Common myeloid progenitor, CD34-positive (primary cell): ENCODE results near the gene TRMT61A.
A peak's percentile ranks its signal among the peaks of the same experiment; 100 is the strongest.

Source experiments
- CTCF ChIA-PET: fragments of 350-600 bp; sonication (Branson Sonifier 250); formaldehyde crosslinking; loops from one replicate; lab custom pipeline; 2021; ENCODE audit warnings: antibody characterized with exemption; lab: Charles Lee
- POLR2A ChIA-PET: fragments of 350-600 bp; sonication (Branson Sonifier 250); formaldehyde crosslinking; loops from one replicate; lab custom pipeline; 2021; ENCODE audit warnings: antibody characterized with exemption; lab: Charles Lee
- DNase-seq, 3 donors: peaks; one replicate each; pipeline versions ENCODE4 v3.0.0 to v3.0.0-alpha.2; 2013
- H3K27ac ChIP-seq, 2 experiments: 1 replicate in 1 of 2; 2 replicates in 1 of 2; pipeline ENCODE4 v1.7.0; 2013; ENCODE audit warnings: inconsistent platforms in 2 of 2, low read length in 2 of 2, mild to moderate bottlenecking in 2 of 2, low read depth in 1 of 2, moderate library complexity in 1 of 2; ENCODE audit not compliant: severe bottlenecking in 2 of 2, insufficient read depth in 1 of 2, poor library complexity in 1 of 2
- H3K27me3 ChIP-seq, 5 experiments: replicated peaks in 2 of 5; 1 replicate in 3 of 5; 2 replicates in 2 of 5; pipeline versions ENCODE4 v1.6.1 to v1.7.0; 2013; ENCODE audit warnings: low read length in 4 of 5, mild to moderate bottlenecking in 2 of 5, moderate library complexity in 2 of 5, inconsistent platforms in 1 of 5; ENCODE audit not compliant: insufficient read depth in 5 of 5, control insufficient read depth in 4 of 5
- H3K36me3 ChIP-seq, 4 experiments: 1 replicate in 2 of 4; 2 replicates in 2 of 4; pipeline versions ENCODE4 v1.6.1 to v1.7.0; 2013; ENCODE audit warnings: low read length in 3 of 4, control low read depth in 1 of 4, mild to moderate bottlenecking in 1 of 4; ENCODE audit not compliant: control insufficient read depth in 4 of 4, insufficient read depth in 4 of 4
- H3K4me1 ChIP-seq, 4 experiments: 1 replicate in 3 of 4; 2 replicates in 1 of 4; pipeline versions ENCODE4 v1.6.1 to v1.7.1; 2013; ENCODE audit warnings: low read length in 3 of 4, mild to moderate bottlenecking in 3 of 4, control low read depth in 1 of 4, inconsistent platforms in 1 of 4, moderate library complexity in 1 of 4; ENCODE audit not compliant: control insufficient read depth in 4 of 4, insufficient read depth in 4 of 4; ENCODE audit errors: control extremely low read depth in 1 of 4
- H3K4me3 ChIP-seq, 7 experiments: 1 replicate in 4 of 7; 2 replicates in 3 of 7; pipeline versions ENCODE4 v1.5.1 to v1.7.0; 2013; ENCODE audit warnings: mild to moderate bottlenecking in 7 of 7, low read length in 6 of 7, moderate library complexity in 6 of 7, inconsistent platforms in 2 of 7, low read depth in 2 of 7, control low read depth in 1 of 7; ENCODE audit not compliant: insufficient read depth in 4 of 7, control insufficient read depth in 1 of 7; ENCODE audit errors: extremely low read depth in 1 of 7
- H3K9me3 ChIP-seq, 5 experiments: 1 replicate in 4 of 5; 2 replicates in 1 of 5; pipeline versions ENCODE4 v1.6.1 to v1.7.1; 2013; ENCODE audit warnings: low read length in 4 of 5, mild to moderate bottlenecking in 2 of 5, inconsistent platforms in 1 of 5, low read depth in 1 of 5, moderate library complexity in 1 of 5; ENCODE audit not compliant: control insufficient read depth in 4 of 5, insufficient read depth in 2 of 5; ENCODE audit errors: control extremely low read depth in 1 of 5
- WGBS: methylation state at CpG from one replicate; pipeline ENCODE4 v1.1.5; 2013; ENCODE audit not compliant: insufficient coverage; 5-methylcytosine and 5-hydroxymethylcytosine counted together

The TRMT61A gene

DNA sequence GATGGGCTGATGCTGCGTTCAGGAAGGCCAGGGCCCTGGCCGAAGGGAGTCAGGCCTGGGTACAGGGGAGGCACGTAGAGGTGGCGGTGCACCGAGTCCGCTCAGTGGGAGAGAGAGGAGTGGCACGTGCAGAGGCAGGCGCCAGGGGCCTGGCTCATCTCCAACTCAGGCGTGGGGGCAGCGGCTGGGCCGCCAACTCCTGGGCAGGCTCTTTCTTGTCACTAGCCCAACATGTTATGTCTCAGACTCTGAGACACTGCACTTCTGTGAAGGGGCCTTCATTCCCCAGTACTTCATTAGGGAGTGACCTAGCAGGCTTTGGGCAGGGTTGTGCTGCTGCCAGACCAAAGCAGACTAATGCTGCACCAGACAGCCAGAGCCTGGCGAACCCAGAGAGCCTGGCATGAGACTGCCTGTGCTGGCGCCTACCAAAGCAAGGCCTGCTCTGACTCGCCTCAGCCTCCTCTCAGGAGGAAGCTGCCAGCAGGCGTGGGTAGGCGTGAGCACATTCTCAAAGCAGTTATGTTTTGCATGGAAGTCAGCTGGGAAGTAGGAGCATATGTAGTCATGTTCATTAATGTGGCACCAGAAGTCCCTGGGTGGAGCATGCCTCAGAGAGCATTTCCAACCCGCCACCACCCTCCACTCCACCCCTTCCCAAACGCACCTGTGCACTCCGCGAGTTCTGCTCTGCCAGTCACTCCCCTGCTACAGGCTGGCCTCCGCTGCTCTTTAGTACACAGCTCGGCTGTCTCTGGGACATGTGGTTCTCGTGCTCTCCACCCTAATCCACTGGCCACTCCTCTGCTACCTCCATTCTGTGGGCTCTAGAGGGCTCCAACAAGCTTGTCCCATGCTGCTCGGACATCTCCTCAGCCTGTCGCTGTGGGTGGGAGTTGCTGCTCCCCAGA lies 16.0 kb upstream of the TRMT61A start:
- ChIA-PET POLR2A (no interaction called here), CTCF (interaction anchor here (1.7 kb wide), 1 partner anchor 12 kb away, joined by 5 read pairs; no protein-coding TSS in a partner anchor)
- Histone ChIP-seq H3K4me3 (no peak overlapping the region), H3K27me3 (no peaks in the 10 kb centered on the region), H3K4me1 (peaks cover 0 to 14% (median 4%) of the 10 kb centered on the region in 4 experiments), H3K9me3 (no peaks in the 10 kb centered on the region), H3K27ac (no peak overlapping the region), H3K36me3 (peaks cover 0 to 18% (median 14%) of the 10 kb centered on the region in 4 experiments)
- WGBS: 87% methylated on average over 23 of the region's 25 CpGs
- peak in 2 of 3 donors; percentile 39 to 53 for DNase-seq

DNA sequence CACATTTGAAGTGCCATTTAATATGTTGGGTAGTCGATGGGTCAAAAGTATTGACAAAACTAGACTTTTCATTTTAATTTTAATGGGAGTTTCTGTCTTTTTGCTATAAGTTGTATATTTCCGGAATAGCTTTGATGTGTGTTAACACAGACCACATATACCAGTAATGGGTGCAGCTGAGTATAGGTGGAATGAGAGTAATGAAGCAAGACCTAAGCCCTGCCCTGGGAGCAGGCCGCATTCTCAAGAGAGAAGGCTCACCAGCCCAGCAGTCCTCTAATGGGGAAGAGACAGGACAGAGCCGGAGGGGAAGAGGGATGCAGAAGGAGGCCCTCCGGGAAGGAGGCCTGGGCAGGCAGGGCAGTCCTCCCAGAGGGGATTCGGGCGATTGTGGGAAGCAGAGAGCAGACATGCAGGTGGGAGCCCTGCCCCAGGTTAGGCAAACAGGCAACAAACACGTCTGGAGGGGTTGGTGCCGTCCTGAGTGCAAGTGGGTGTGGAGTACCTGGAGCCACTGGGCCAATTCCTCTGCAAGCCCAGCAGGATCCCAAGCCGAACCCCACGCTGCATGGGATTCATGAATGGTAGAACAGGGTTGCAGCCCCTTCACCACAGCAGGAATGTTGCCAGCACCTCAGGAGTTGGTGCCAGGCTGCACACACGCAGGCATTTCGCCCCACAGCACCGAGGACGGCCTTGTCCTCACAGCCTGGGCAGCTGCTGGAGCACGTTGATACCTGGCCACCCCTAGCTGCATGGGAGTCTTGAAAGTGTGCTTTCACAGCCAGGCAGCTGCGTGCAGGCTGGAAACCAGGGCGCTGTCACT lies 14.2 kb upstream of the TRMT61A start:
- Histone ChIP-seq H3K4me3 (no peak overlapping the region), H3K4me1 (peaks cover 0 to 32% (median 22%) of the 10 kb centered on the region in 4 experiments), H3K27me3 (no peaks in the 10 kb centered on the region), H3K27ac (no peak overlapping the region), H3K36me3 (peaks cover 0 to 13% (median 9%) of the 10 kb centered on the region in 4 experiments), H3K9me3 (no peaks in the 10 kb centered on the region)
- DNase-seq: no peak
- WGBS: 93% methylated on average over 16 of the region's 18 CpGs
- ChIA-PET POLR2A (no interaction called here), CTCF (interaction anchor here (0.7 to 11.1 kb wide), 5 partner anchors 13 to 31 kb away, joined by 3 to 147 read pairs (median 4); no protein-coding TSS in a partner anchor)

DNA sequence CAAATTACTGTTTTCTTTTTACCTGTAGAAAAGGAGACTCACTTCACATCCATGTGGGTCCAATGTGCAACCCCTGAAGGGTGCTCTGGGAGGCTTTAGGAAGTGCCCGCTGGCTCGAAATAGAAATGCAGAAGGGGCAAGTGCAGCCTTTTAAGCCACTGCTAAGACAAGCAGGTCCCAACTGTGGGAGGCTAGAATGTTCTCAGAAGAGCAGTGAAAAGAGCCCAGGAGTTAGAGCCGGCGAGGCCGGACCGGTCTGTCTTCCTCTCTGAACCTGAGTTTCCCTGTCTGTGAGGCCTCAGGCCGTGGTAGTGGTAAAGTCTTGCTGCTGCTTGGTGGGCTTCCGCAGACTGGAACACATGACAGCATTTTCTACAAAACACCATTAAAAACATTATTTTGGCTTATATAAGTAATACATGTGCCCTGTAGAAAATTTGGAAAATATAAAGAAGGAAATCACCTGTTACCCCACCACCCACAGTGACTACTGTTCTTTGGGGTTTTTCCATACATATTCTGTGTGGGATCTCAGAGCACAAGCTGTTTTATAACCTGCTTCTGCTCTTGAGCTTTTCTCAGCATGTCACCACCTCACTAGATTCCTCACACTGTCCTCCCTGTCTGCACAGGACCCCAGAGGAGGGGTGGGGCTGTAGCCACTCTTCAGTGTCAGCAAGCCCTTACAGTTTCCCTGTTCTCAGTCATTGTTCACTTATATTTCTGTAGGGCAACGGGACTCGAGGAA lies 12.4 kb upstream of the TRMT61A start:
- no peak overlapping the region for H3K4me3 ChIP-seq
- ChIA-PET CTCF (interaction anchor here (1.0 to 11.1 kb wide), 9 partner anchors 8 to 45 kb away, joined by 3 to 147 read pairs (median 5); partner anchors contain the start of gene TRMT61A), POLR2A (no interaction called here)
- H3K36me3 ChIP-seq: peaks cover 0 to 2% (median 0%) of the 10 kb centered on the region in 4 experiments
- no peak overlapping the region for H3K27ac ChIP-seq
- peaks cover 0 to 44% (median 36%) of the 10 kb centered on the region in 4 experiments for H3K4me1 ChIP-seq
- H3K27me3 ChIP-seq: peaks cover 0 to 3% (median 0%) of the 10 kb centered on the region in 5 experiments
- no peak for DNase-seq
- WGBS: 71% methylated on average over 4 of the region's 10 CpGs
- H3K9me3 ChIP-seq: no peaks in the 10 kb centered on the region

DNA sequence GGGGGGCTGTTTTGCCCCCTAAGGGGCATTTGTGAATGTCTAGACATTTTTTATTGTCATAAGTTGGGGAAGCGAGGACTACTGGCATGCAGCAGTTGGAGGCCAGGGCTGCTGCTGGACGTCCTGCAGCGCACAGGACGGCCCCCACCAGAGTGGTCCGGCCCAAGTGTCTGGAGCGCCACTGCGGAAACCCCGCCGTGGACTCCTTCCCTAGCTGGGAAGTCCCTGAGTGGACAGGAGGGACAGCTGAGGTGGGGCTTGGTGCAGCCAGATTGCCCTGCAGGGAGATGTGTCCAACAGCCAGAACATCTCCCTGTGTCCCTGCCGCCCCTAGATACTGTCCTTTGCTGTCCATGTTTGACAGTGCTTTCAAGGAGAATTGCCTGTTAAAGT lies 11.8 kb upstream of the TRMT61A start:
- DNase-seq: no peak
- peaks cover 0 to 2% (median 0%) of the 10 kb centered on the region in 4 experiments for H3K36me3 ChIP-seq
- ChIA-PET CTCF (interaction anchor here (1.0 to 11.1 kb wide), 7 partner anchors 9 to 44 kb away, joined by 3 to 147 read pairs (median 11); partner anchors contain the start of gene TRMT61A), POLR2A (no interaction called here)
- 95% methylated on average over 10 of the region's 10 CpGs for WGBS
- H3K27ac ChIP-seq: no peak overlapping the region
- H3K4me3 ChIP-seq: no peak overlapping the region
- peaks cover 0 to 49% (median 40%) of the 10 kb centered on the region in 4 experiments for H3K4me1 ChIP-seq
- H3K27me3 ChIP-seq: peaks cover 0 to 9% (median 0%) of the 10 kb centered on the region in 5 experiments
- H3K9me3 ChIP-seq: no peaks in the 10 kb centered on the region

DNA sequence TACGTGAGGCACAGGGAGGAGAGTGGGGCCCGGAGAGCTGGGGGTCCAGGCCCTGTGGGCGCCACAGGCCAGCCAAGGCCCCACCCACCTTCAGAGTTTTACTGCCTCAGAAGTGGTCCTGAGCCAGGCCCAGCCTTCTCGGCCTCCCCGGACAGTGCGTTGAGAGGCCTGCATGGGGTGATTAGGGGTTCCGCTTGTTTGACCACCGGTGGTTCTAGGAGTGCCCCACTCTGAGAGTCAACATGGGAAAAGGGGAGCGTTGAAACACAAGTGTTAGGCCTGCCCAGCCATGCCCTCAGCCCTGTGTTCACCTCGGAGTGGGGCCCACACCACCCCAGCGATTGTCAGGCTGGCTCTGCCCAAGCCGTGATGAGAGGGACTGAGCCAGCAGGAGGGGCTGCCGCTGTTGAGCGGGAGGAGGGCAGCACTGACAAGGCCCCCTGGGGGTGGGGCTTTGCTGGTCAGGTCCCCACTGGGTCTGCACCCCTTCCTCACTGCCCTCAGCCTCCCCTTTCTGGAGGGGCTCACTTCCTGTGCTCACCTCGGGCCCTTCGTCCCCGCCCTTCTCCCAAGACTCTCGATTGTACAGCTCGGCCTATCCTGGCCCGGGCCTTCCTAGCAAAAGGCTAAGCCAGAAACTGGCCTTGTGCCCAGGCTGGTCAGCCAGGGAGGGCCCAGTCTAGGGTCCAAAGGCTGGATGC lies 11.1 kb upstream of the TRMT61A start:
- H3K9me3 ChIP-seq: no peaks in the 10 kb centered on the region
- peaks cover 0 to 51% (median 46%) of the 10 kb centered on the region in 4 experiments for H3K4me1 ChIP-seq
- ChIA-PET CTCF (interaction anchor here (1.0 to 11.1 kb wide), 13 partner anchors 9 to 44 kb away, joined by 3 to 147 read pairs (median 5); partner anchors contain the start of gene TRMT61A), POLR2A (no interaction called here)
- WGBS: 70% methylated on average over 16 of the region's 20 CpGs
- no peak for DNase-seq
- no peak overlapping the region for H3K4me3 ChIP-seq
- H3K27ac ChIP-seq: no peak overlapping the region
- H3K36me3 ChIP-seq: no peaks in the 10 kb centered on the region
- H3K27me3 ChIP-seq: peaks cover 0 to 16% (median 0%) of the 10 kb centered on the region in 5 experiments
